Tongue (tissue), 2 donors: Measurements from ENCODE around the gene CALN1. TPM values are rescaled to one million over a fixed set of nuclear protein-coding genes. Genes with fewer than 3 reads are reported as not detected.
"Not testable (repeated sequence)": the region's sequence is repeated elsewhere in the genome, so short reads cannot be mapped to it uniquely, and the experiment has no call there.

ENCODE experiments used
- DNase-seq: peaks from one replicate; pipeline ENCODE4 v3.0.0-alpha.2; 2015
- total RNA-seq: library from RNA; depleted of rRNA; stranded (reverse); fragments of >200 nt; gene quantifications from one replicate; pipeline ENCODE4 v1.2.3, GENCODE V29; 2014

The CALN1 gene
- total RNA-seq, 1 donor from 2014 or later, result 1.3 TPM

DNA sequence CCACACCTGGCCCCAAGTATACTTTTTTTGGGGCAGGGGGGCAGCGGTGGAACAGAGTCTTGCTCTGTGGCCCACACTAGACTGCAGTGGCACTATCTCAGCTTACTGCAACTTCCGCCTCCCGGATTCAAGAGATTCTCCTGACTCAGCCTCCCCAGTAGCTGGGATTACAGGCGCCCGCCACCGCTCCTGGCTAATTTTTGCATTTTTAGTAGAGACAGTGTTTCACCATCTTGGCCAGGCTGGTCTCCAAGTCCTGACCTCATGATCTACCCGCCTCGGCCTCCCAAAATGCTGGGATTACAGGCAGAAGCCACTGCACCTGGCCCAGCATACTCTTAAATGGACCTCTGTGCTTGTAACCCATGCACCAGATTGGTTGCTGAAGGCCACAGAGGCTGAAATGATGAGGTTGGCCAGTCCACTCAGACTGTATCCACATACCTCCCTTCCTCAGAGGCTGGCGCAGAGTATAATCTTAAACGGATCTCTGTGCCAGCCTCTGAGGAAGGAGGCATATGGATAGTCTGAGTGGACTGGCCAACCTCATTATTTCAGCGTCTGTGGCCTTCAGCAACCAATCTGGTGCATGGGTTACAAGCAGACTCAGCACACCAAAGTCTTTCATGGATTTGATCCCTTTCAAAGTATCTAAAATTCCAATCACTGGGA lies 3.0 kb downstream of the CALN1 start:
- DNase-seq, result no peak

- no peak for DNase-seq
Observed at GRCh38 chr7:72406820-72407403, 5.2 kb downstream of the CALN1 start.

GRCh38 chr7:72405871-72406270 lies 6.3 kb downstream of the CALN1 start:
- no peak for DNase-seq

GRCh38 chr7:72405418-72405817 lies 6.7 kb downstream of the CALN1 start:
- DNase-seq, result no peak

- DNase-seq, result no peak
Observed at GRCh38 chr7:72404743-72405142, 7.4 kb downstream of the CALN1 start.

DNA sequence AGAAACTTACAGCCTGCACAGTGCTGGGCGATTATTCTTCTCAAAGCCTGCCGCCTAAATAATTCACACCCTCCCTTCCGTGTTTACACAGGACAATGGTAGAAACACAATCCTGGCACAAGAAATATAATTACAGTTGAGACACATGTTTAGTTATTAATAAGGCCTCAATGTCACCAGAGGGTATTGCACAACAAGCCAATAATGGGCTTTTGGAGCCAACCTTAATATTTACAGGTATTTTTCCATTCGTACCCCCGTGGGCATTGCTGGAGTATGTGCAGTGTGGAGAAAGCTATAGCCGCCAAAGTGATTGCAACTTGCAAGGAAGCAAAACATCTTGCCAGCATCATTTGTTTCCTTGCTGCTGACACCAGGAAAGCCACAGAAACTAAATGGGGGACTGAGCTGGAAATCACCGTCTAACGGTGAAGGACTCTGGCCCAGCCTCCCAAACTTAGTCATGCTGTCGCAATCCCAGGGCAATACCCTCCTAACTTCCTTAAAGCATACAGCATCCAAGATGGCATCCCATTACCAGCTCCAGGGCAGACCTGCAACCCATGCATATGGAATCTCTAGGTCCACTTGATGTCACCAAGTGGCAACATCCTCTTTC lies 8.6 kb downstream of the CALN1 start:
- no peak for DNase-seq

DNA sequence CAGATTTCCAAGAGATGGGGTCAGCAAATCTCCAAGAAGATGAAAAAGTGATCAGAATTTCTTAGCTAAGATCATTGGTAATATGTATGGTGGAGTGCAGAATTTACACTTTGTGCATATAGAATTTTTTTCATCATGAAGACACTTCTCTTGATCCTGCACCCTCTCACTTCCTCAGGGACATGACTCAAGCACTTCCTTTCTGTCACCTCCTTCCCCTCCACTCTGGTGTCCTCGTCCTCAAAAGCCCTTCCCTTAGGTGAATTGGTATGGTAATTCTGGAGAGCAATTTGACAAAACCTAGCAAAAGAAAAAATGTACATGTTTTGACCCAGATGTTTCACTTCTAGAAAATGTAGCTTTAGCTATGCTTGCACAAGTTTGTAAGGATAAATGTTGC lies 18.1 kb downstream of the CALN1 start:
- no peak for DNase-seq

- no peak for DNase-seq
Observed at GRCh38 chr7:72391821-72392377, 20.2 kb downstream of the CALN1 start.

DNA sequence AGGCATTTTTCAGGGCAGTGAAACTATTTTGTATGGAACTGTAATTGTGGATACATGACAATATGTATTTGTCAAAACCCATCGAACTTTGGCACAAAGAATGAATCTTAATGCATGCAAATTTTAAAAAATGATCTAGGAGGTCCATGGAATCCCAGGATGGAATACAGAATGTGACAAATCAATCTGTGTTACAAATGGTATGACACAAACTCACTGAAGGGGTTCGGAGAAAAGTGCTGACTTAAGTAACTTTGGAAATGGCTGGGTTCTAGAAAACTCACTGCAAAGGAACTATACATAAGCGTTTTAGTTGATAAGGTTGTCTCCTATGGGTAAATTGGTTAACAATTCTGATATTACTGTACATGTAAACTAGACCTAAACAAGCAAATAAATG lies 26.0 kb downstream of the CALN1 start:
- no peak for DNase-seq

- no peak for DNase-seq
Observed at GRCh38 chr7:72362246-72362645, 49.9 kb downstream of the CALN1 start.

DNA sequence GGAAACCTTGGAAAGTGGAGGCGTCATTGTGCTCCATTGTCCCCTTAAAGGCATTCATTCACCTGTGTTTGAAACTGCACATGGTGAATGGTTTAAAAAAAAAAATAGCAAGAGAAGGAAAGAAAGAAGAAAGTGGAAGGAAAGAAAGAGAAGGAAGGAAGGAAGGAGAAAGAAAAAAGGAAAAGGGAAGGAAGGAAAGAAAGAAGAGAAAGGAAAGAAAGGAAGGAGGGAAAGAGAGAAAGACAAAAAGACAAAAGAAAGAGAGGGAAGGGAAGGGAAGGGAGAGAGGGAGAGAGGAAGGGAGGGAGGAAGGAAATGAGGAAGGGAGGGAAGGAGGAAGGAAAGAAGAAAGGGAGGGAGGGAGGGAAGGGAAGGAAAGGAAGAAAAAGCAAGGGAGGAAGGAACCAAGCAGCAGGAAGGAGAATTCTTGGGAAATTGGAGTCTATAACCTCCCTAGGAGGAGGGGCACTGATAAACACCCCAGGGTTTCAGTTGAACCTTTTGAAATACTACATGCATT lies 66.9 kb downstream of the CALN1 start:
- DNase-seq, result no peak

GRCh38 chr7:72343991-72344390 lies 68.1 kb downstream of the CALN1 start:
- no peak for DNase-seq

- DNase-seq, result not testable (repeated sequence)
Observed at GRCh38 chr7:72343354-72343753, 68.8 kb downstream of the CALN1 start.

DNA sequence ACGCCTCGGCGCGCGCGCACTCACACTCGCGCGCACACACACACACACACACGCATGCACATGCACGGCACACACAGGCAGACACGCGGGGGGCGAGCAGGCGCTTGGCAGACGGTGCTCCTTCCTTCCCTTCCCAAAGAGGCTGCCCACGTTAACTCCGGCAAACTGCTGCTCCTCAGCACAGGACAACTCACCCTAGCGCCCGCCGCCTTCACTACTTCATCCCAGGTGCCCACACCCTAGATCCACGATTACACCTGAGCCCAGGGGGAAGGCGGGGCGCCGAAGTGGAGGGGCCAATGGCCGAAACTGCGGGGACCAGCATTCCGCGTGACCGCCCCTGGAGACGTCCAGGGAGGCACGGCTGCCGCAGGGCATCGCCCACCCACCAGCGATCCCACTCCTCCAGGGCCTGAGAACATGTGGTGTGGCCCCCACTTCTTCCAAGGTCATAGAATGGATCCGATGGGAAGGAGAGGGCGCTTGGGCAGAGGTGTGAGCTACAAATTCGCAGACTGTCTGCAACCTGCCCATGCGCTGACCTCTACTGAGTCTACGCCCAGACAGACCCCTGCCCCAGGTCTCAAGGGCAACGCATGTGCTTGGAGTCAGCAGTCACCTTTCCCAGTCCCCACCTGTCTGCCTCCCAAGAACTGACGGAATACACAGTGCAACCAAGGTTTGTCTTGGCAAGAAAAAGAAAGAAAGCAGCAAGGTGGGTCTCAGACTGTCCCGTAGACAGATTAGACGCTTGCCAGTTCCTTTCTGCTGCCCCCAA lies 74.6 kb downstream of the CALN1 start:
- no peak for DNase-seq

- peak; percentile 30 for DNase-seq
Observed at GRCh38 chr7:72336632-72337389, 75.3 kb downstream of the CALN1 start.

GRCh38 chr7:72336382-72336631 lies 75.8 kb downstream of the CALN1 start:
- DNase-seq, result no peak

DNA sequence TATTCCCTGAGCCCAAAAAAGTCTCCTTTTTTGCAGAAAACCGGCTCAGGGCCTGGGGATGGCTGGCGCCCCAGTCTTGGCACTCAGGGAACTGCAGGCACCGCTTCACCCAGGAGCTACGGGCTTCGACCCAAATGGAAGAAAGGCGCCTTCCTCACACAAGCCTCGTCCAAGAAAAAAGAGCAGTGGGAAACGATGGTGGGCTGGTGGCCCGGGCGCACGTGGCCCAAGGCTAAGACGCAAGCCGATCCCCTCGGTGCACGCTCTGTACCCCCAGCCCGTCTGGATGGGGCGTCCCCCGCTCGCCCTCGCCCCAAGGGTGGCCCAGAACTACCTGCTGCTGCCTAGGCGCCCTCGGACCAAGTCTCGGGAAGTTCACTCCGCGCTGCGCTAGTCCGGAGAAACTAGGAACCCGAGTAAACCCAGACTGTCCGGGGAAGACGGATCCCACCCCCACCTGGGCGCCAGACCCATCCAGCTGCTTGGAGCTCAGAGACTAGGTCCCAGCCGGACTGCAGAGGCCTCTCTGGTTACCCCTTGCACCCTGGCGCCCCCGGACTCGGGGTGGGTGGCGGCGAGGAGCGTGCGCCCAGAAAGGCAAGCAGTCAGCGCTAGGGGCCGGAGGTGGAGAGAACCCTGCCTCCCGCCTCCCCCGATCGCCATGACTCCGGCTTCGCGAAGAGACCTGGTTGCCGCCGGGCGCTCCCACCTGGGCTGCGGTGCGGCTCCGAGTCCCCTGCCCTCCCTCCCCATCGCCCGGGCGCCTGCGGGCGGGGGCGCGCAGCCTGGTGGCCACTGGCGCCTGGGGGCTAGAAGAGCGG lies 76.4 kb downstream of the CALN1 start:
- DNase-seq, result no peak

GRCh38 chr7:72334698-72335097 lies 77.4 kb downstream of the CALN1 start:
- no peak for DNase-seq

DNA sequence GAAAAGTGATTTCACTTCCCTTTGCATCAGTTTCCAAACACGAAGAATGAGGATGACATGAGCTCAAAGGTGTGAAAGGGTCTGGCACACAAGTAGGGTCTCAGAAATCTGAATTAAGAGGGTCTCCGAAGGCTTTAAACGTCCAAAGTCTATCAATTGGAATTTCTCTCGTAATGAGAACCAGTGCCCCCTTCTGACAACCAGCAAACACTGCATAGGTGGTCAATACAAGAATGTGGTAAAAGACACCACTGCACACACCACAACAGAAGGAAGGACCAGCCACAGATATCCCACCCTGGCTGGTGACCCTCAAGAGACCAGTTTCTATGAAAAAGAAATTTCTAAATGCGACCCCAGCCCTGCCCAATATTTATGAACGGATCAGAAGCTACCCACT lies 78.1 kb downstream of the CALN1 start:
- DNase-seq, result no peak

DNA sequence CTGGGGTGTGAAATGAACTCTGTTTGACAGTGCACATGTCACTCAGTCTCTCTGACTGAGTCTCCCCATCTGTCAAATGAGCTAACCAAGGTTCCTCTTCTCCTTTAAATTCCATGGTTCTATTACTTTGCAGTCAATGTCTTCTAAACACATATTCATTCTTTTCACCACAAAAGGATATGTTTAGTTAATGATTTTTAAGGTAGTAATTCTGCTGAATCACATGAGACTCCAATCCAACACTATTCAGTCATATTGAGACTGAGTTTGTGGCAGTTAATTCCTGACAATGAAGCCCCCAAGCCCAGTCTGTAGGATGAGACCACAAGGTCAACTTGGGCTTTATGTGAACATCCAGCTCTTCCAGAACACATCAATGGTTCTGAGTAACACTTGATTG lies 85.3 kb downstream of the CALN1 start:
- no peak for DNase-seq

- DNase-seq, result peak; percentile 19
Observed at GRCh38 chr7:72326365-72326764, 85.8 kb downstream of the CALN1 start.
